ENCODE data around the gene PIK3R1. TPM values are rescaled to one million over a fixed set of nuclear protein-coding genes. Genes with fewer than 3 reads are reported as not detected.

Gene PIK3R1
- total and polyA plus RNA-seq, 10 of the 15 experiments (the other 5 are each of a cell fraction or from before 2014, with no cell fraction given): 7.8 to 38.4 (median 15.7) TPM

GRCh38 chr5:68268101-68268851, 52.7 kb downstream of the PIK3R1 start:
- no peaks in the 10 kb centered on the region for H4K20me1 ChIP-seq (ENCODE audit: control insufficient read depth, insufficient read depth)
- H3K9me3 ChIP-seq (replicated peaks; ENCODE audit: control insufficient read depth, insufficient read depth, low read length): no peaks in the 10 kb centered on the region; the same call in 2 of the 3 replicates
- no peak overlapping the region for H3K9ac ChIP-seq (ENCODE audit: control insufficient read depth, insufficient read depth, low read length)
- H3K4me2 ChIP-seq (ENCODE audit: control insufficient read depth, insufficient read depth): peak overlapping the region; percentile 29
- DNase-seq (ENCODE audit: low read depth, low spot score): no peak
- ChIA-PET CTCF (interaction anchor here (0.8 to 7.3 kb wide), 5 partner anchors 9 to 1022 kb away, joined by 3 to 63 read pairs (median 4); no protein-coding TSS in a partner anchor), RAD21 (ENCODE audit: unreplicated experiment) (interaction anchor here (0.6 to 5.3 kb wide), 10 partner anchors 9 to 197 kb away, joined by 3 to 23 read pairs (median 3); partner anchors contain the start of gene PIK3R1), SMC1A (ENCODE audit: uncharacterized antibody, unreplicated experiment) (interaction anchor here (0.7 to 8.5 kb wide), 14 partner anchors 11 to 377 kb away, joined by 3 to 118 read pairs (median 3); partner anchors contain the start of gene PIK3R1), POLR2A (interaction anchor here (0.6 to 1.0 kb wide), 3 partner anchors 19 to 53 kb away, joined by 3 read pairs; partner anchors contain the start of gene PIK3R1)
- peak overlapping the region; percentile 24 for H3K27ac ChIP-seq (ENCODE audit: control insufficient read depth, insufficient read depth)
- intact Hi-C loops (cut with micrococcal nuclease; ENCODE audit: unreplicated experiment): no loop called here
- H3K4me1 ChIP-seq (ENCODE audit: control insufficient read depth, insufficient read depth, low read length): peaks cover 17% of the 10 kb centered on the region; the same call in 1 of the 2 replicates
- peak; percentile 75 for FAIRE-seq
- peaks cover 54% of the 10 kb centered on the region for H3K79me2 ChIP-seq (ENCODE audit: control insufficient read depth, insufficient read depth, low read length)
- TF ChIP-seq HDGF (IDR thresholded peaks at IDR 0.05) (no peak), SRF (IDR thresholded peaks at IDR 0.05; ENCODE audit: low read depth in 2 of 2, low read length in 2 of 2) (no peak), SUZ12 (IDR thresholded peaks at IDR 0.05; ENCODE audit: unreplicated experiment) (no peak)
- peaks cover 0 to 1% of the 10 kb centered on the region in 2 experiments; a peak in 2 of 4 replicates for H3K36me3 ChIP-seq (ENCODE audit: control insufficient read depth in 2 of 2, insufficient read depth in 2 of 2, low read length in 1 of 2)
- in situ Hi-C loops (cut with MboI): no loop called here
- peak; percentile 56 for ATAC-seq
- no peaks in the 10 kb centered on the region for H3K27me3 ChIP-seq (replicated peaks in 1 of 2; ENCODE audit: control insufficient read depth in 2 of 2, insufficient read depth in 2 of 2, low read length in 1 of 2)
- H2AFZ ChIP-seq (ENCODE audit: control insufficient read depth, low read depth, low read length): no peak overlapping the region
- no TSS peak for BruUV-seq (replicated peaks)
- H3K4me3 ChIP-seq: peak overlapping the region; percentile 12; the same call in 1 of the 2 replicates
- WGBS (ENCODE audit: insufficient coverage, insufficient replicate concordance, low lambda C conversion rate, missing lambda C conversion rate): 20% methylated on average over 3 of the region's 3 CpGs

DNA sequence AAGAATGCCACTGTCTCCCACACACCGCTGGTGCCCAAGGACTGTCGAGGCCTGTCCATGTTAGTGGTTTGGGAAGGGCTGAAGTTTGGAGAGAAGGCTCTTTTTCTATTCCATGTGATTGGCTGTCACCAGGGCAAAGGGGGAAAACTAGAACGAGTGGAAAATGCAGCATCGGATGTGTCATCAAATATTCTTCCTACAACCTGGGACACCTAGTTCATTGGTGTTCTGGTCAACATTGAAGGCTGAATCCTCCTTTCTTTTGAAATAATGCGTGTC, 53.2 kb downstream of the PIK3R1 start:
- Histone ChIP-seq H3K9me3 (replicated peaks; ENCODE audit: control insufficient read depth, insufficient read depth, low read length) (no peaks in the 10 kb centered on the region; the same call in 2 of the 3 replicates), H3K9ac (ENCODE audit: control insufficient read depth, insufficient read depth, low read length) (no peak overlapping the region), H3K4me3 (peak overlapping the region; percentile 12; the same call in 1 of the 2 replicates), H2AFZ (ENCODE audit: control insufficient read depth, low read depth, low read length) (no peak overlapping the region), H3K27me3 (replicated peaks in 1 of 2; ENCODE audit: control insufficient read depth in 2 of 2, insufficient read depth in 2 of 2, low read length in 1 of 2) (no peaks in the 10 kb centered on the region), H3K36me3 (ENCODE audit: control insufficient read depth in 2 of 2, insufficient read depth in 2 of 2, low read length in 1 of 2) (peaks cover 1 to 3% of the 10 kb centered on the region in 2 experiments; a peak in 3 of 4 replicates), H3K79me2 (ENCODE audit: control insufficient read depth, insufficient read depth, low read length) (peaks cover 52% of the 10 kb centered on the region), H3K4me1 (ENCODE audit: control insufficient read depth, insufficient read depth, low read length) (peaks cover 22% of the 10 kb centered on the region), H3K27ac (ENCODE audit: control insufficient read depth, insufficient read depth) (peak overlapping the region; percentile 24; the same call in 1 of the 2 replicates), H4K20me1 (ENCODE audit: control insufficient read depth, insufficient read depth) (no peaks in the 10 kb centered on the region), H3K4me2 (ENCODE audit: control insufficient read depth, insufficient read depth) (peak overlapping the region; percentile 29)
- 93% methylated on average over 5 of the region's 5 CpGs for WGBS (ENCODE audit: insufficient coverage, insufficient replicate concordance, low lambda C conversion rate, missing lambda C conversion rate)
- RAD21 ChIA-PET (ENCODE audit: unreplicated experiment): interaction anchor here (0.9 to 5.3 kb wide), 8 partner anchors 9 to 196 kb away, joined by 3 to 23 read pairs (median 4); partner anchors contain the start of gene PIK3R1
- DNase-seq (ENCODE audit: low read depth, low spot score) (no peak), FAIRE-seq (peak; percentile 38), ATAC-seq (no peak)
- intact Hi-C loops (cut with micrococcal nuclease; ENCODE audit: unreplicated experiment) (no loop called here), in situ Hi-C loops (cut with MboI) (no loop called here)
- SMC1A ChIA-PET (ENCODE audit: uncharacterized antibody, unreplicated experiment): interaction anchor here (0.9 to 8.5 kb wide), 10 partner anchors 12 to 1021 kb away, joined by 3 to 118 read pairs (median 8); partner anchors contain the start of gene PIK3R1
- POLR2A ChIA-PET: no interaction called here
- BruUV-seq (replicated peaks): no TSS peak
- CTCF ChIA-PET: interaction anchor here (1.3 to 7.3 kb wide), 3 partner anchors 9 to 1023 kb away, joined by 3 to 63 read pairs (median 50); no protein-coding TSS in a partner anchor
- TF ChIP-seq MAX (IDR thresholded peaks at IDR 0.05; ENCODE audit: low read depth, low read length) (no peak), ZBTB11 (CRISPR knock-in tag; IDR thresholded peaks at IDR 0.05) (no peak), ZZZ3 (IDR thresholded peaks at IDR 0.05; ENCODE audit: control insufficient read depth, insufficient read length, low read depth) (no peak)
- TF ChIP-seq, protein P1, sequence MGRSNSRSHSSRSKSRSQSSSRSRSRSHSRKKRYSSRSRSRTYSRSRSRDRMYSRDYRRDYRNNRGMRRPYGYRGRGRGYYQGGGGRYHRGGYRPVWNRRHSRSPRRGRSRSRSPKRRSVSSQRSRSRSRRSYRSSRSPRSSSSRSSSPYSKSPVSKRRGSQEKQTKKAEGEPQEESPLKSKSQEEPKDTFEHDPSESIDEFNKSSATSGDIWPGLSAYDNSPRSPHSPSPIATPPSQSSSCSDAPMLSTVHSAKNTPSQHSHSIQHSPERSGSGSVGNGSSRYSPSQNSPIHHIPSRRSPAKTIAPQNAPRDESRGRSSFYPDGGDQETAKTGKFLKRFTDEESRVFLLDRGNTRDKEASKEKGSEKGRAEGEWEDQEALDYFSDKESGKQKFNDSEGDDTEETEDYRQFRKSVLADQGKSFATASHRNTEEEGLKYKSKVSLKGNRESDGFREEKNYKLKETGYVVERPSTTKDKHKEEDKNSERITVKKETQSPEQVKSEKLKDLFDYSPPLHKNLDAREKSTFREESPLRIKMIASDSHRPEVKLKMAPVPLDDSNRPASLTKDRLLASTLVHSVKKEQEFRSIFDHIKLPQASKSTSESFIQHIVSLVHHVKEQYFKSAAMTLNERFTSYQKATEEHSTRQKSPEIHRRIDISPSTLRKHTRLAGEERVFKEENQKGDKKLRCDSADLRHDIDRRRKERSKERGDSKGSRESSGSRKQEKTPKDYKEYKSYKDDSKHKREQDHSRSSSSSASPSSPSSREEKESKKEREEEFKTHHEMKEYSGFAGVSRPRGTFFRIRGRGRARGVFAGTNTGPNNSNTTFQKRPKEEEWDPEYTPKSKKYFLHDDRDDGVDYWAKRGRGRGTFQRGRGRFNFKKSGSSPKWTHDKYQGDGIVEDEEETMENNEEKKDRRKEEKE (IDR thresholded peaks at IDR 0.05): no peak

Measured in GM12878 (cell line).